HT1080 (cell line): ENCODE measurements around the gene MAML2. TPM values are rescaled to one million over a fixed set of nuclear protein-coding genes. Genes with fewer than 3 reads are reported as not detected.

ENCODE experiments used
- DNase-seq: peaks from one replicate; pipeline ENCODE4 v3.0.0-alpha.2; 2015; ENCODE audit warnings: low read depth
- total RNA-seq: library from RNA; depleted of rRNA; stranded (reverse); fragments of >200 nt; shearing (Covaris generic); gene quantifications from 2 replicates; pipeline ENCODE4 v1.2.3, GENCODE V29; 2014

MAML2 gene
- total RNA-seq, 1 experiment from 2014 or later: 7.2 TPM

DNA sequence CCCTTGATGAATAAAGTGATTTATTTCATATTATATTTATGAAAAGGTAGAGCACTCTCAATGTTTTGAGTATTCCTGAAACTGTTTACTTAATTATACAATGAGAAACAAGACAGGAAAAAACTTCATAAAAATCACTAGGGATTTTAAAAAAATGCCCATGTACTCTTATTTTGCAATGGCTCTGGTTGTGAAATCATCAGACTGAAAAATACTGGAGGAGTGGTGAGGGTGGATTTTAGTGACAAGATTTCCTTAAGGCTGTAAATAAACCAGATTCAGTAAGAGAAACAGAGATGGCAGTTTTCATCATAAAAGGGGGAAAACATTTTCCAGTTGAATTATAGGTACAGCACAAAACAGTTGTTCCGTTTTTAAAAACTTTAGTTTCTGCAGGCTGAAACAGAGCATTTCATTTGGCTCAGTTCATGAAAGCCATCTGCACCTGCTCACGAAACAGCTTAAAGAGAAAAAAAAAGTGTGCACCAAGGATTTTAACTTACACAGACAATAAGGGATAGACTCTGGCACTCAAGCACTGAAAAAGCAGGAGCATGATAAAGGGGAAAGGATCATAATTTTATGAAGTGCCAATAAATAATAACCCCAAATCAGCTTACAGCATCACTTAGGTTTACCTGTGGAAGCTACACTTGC, 100.7 kb downstream of the MAML2 start:
- no peak for DNase-seq

DNA sequence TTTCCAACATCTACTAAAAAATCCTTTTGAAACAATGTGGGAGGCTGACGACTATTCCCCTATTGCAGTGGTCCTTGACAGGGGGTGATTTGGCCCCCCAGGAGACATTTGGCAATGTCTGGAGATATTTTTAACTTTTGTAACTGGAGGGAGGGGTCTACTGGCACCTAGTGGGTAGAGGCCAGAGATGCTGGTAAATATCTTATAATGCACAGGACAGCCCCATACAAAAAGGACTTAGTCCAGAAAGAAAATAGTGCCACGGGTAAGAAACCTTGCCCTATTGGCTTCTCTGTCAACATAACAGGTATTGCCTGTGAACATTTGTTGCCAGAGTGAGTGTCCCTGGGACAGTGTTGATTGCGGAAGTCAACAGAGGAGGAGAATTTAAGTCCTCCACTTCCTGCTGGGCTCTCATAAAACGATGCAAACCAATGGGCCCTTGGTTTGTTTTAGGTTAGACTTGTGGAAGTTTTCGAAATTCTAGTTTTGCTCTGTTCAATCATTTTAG, 101.6 kb downstream of the MAML2 start:
- DNase-seq: no peak

DNA sequence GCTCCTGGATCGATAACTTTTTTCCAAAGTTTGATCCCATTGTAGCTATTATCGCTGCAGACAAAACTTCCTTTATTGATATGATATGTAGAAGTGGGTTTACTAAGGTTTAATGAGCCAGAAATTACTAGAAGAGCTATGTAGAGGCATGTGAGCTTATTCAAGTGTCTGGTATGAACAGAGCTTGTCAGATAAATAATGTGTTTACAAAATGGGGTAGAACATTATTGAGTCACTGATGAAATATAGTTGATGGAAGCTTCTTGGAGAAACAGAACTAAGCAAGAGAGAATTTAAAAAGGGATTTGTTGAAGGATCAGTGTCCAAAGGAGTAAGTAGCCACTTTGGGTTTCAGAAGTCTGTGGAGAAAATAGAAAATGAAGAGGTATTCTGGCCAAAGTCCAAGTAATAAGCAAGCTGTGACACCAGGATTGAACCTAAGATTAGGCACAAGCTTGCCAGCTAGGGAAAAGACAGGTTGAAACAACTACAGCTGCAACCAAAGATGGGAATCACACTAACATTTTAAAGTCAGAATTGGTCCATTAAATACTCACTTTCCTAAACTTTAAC, 104.3 kb downstream of the MAML2 start:
- no peak for DNase-seq

DNA sequence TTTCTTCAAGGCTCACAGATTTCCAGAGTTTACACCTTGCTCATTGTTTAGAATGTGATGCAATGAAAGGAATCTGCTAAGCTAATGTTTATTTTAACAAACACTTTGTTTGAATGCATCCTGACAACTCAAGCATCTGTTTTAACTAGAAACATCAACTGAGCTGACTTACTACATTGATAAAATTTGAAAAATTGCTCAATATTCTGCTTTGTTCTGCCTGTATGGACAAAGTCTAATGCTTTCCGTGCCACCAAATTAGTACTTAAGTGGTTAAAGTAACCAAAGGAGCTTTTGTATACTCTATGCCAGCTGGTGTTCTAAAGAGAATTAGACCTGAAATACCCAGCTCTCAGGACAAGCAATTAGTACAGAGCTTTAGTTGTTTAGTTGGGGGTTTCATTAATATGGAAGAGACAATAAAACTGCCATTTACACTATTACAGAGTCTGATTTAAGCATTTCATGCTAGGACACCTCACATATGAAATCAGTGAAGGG, 105.2 kb downstream of the MAML2 start:
- DNase-seq: no peak

DNA sequence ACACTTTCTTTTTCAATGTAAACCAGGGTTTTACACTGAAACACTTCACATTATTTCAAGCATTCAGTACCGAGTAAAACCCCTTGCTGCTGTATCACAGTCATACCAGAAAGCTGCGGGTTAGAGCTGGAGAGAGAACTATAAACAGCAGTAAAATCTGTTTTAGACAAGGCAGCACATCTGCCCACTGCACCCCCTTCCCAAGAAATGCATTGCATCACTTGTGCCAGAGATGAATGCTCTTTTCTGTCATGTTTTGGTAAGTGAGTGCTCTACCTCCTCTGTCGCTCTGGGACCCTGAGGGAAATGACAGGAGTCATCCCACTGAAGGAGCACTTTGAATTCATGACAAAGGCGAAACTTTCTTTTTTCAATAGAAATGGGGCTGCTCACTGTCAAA, 107.2 kb downstream of the MAML2 start:
- no peak for DNase-seq

DNA sequence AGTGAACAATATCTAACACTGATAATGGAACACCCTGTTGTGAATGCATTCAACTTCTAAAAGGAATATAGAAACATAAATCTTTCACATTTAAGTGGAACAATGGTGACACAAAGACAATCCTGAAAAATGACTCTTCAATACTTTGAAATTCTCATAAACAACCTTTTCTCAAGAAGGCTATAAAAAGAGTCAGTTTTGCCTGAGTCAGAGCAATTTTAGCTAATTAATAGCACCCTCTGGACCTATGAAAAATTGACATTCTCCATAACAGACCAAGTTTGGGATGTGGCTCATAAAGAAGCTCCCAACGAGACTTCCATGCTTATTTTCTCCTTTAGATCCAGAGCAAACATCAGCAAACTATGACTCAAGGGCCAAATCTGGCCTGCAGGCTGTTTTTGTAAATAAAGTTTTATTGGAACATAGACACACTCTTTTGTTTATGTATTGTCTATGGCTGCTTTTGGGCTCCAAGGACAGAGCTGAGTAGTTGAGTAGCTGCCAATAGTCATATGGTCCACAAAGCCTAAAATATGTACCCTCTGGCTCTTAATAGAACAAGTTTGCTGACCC, 108.0 kb downstream of the MAML2 start:
- no peak for DNase-seq

DNA sequence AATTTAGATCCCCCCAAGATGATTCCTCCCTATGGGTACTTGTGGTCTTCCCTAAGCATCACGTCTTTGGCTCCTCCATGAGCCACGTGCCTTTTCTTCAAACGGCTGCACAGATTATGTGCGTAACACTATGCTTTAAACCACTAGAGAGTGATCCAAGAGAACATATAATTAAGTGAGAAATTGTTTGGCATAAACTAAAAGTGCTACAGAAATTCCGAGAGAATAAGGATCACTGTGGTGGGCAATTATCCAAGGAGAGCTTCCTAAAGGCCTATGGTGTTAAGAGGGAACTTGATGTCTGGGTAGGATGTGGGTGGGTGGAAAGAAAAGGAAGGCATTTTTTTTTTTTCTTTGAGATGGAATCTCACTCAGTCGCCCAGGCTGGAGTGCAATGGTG, 110.9 kb downstream of the MAML2 start:
- no peak for DNase-seq

DNA sequence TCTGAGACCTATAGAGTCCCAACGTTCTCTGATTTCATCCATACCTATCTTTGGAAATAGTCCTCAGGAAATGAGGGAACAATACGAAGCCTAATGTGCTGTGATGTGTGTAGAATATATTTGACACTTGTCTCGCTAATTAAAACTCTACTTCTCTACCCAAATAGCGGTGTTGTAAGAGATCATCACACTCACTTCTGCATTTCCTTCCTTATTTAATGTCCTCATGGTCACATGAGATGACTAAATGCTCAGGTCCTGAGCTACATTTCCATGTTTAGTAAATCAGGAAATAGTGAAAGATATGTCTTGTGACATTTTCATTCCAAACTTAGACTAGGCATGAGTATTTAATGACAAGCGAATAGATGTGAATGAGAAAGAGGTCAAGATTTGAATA, 112.3 kb downstream of the MAML2 start:
- DNase-seq: no peak

DNA sequence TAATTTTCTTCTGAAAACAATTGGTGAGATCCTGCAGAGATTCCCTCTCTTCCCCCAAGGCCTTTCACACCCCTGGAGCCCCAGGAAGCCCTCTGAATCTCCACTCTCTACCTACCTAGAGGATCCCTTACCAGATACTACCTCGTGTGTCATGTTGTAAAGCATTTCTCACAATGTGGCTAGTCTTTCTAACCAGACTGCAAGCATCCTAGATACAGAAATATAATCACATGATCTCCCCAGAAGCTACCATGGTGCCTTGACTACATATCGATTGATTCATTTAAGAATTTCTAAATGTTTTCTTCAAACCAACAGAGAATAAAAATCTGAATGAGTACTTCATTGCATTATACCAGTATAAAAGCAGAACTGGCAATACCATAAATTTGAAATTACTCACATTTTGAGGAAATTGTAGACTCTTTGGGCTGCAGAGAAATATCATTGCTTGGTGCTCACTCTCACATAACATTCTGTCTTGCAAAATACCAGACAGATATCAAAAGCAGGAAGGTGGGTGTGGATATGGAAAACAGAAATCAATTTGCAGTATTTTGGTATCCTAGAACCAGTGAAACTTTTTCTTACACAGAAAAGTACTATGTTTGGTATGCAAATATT, 113.5 kb downstream of the MAML2 start:
- peak; percentile 14 for DNase-seq

DNA sequence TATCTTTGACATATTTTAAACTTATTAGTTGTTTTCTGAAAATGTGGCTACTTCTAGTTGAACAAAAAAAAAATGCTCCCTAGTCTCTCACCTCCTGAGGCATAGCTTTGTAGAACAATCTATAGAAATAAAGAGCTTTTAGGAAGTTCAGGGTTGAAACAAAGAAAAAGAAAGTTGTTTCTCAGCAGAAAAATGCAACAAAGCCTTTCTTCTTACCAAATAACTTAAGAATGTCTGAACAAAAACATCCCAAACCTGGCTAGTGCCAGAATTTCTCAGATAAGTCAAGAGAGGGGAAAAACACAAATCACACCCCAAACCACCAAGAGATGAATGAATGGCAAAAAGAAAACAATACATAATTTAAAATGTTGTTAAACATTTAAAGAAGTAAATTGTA, 114.1 kb downstream of the MAML2 start:
- no peak for DNase-seq

DNA sequence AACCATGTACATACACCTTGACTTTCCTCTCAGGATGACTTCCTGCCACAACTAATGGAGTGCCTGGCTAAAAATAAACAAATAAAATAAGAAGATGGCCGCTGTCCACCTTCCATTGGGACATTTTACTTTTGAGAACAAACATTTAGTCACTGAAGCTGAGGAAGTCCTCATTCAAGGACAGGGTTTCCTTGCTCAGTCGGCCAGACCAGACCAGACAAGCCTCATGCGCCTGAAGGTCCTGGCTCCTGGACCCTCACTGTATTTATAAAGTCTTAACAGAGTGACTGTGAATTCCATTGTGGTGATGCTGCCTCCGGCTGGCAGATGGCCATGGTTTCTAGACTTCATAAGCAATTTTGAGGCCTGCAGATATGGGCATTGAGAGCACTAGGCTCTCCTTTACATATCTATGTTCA, 114.5 kb downstream of the MAML2 start:
- peak; percentile 93 for DNase-seq

DNA sequence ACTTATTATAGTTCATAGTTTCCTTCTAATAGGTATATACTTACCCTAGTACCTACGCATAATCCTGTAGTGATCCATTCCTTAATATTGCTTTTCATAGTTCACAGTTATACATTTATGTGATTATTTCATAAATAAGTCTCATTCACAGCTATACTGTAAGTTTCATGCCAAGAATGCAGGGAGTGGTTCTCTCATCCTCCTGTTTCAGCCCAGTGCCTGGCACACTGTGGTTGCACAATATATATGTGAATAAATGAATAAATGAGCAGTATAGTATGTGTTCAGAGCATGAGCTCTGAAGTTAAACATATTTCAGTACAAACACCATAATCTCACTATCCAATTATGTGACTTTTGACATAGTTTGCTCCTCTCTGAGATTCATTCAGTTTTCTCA, 115.8 kb downstream of the MAML2 start:
- no peak for DNase-seq

DNA sequence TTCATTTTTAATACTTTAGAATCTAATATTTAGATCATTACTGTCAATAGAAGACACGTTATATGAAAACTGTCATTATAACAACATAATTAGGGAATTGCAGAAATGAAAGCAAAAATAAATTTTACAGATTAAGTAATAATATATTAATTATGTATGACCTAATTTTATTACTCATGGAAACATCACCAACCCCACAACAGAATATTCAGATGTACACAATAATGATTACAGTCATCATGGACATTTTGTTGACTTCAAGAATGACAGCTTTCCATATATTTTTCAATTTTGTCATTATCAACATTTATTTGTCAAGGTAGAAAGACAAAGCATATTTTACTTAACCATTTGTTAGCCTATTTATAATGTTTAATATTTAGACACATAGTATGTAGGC, 119.9 kb downstream of the MAML2 start:
- DNase-seq: no peak

DNA sequence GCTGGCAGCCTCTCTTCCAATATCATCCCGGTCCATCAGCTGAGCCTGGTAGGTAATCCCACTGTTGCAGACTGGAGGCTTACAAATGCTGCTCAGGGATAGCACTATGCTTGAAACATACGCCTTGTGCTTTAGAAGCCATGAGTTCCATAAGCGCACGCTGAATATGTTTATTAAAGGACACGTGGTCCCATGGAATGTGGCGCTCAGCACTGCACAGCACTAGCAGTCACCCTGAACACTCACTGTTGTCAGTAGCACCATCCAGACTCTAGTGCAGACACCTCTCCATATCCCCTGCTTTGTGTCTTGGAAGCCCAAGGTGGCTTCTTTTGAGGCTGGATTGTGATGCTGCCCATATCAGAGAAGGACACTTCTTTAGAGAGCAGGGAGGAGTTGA, 120.9 kb downstream of the MAML2 start:
- no peak for DNase-seq

DNA sequence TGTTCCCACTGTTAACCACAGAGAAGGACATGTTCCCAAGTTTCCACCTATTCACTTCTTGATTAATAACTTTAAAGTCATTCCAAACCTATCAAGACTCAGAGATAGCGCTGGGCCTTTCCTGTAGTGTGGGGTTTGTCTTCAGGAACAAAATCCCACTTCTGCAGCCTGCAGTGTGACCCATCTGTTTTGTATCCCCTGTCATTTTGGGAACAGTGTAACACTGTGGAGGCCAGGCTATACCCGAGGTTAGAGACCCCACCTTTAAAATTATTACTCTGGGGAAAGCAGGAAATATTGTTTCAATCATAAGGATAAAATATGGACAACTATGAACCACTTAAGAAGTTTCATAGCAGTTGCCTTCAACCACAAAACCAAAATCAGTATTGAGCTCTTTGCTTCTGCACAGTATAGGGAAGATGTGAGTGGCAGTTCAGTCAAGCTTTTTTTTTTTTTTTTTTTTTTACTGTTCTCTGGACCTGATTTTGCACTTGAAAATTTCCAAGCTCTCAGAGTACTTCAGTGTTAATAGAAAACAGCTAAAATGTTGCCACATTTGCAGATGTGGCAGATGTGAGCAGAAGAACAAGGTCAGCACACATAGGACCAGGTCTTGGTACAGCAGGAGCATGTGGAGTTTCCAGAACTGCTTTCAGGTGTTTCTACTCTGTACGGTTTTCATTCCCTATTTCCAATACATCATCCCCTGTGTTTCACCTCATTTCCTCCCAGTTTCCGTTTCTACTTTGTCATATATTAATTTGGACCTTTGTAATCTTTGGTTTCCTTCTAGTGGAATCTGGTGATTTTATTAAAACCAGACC, 121.5 kb downstream of the MAML2 start:
- DNase-seq: no peak

DNA sequence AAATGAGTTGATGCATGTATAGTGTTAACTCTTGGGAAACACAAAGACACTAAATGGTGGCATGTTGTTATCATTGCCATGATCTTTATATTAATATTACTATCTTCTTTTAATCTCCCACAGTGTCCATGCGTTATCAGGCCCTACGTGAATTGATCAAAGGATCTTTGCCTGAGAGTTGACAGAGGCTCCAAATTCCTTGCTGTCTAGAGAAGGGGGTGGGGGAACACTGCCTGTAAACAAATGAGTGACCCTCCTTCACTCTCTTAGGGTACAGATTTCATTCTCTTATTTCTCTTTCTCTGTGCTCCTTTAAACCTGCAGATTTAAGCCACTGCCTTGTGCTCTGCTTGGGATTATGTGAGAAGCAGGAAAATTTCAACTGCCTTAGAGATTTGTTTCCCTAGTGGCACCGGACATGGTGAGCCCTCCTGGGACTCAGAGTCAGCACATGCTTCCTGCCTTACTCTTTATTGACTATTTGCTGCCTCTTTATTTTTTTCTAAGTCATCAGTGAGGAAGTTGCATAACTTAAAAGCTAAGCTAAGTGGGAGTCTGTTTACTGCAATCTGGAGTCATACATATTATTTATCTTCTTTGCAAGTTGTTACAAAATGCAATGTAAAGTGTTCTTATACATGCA, 122.9 kb downstream of the MAML2 start:
- peak; percentile 51 for DNase-seq

DNA sequence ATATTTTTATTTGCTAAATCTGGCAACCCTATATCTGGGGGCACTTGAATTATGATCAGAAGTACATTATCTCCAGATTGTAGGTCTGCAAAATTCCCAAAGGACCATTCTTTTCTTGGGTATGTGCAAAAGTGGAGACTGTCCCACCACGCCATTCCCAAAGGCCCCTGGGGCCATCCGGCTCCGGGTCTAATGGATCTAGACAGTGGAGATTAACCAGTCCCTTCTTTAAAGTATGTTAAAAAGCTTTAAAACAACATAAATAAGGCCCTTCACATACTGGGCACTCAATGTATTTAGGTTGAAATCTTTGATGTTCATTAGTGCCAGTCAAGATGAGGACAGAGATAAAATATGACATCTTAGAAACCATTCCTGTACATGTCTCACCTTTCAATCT, 124.1 kb downstream of the MAML2 start:
- DNase-seq: no peak

DNA sequence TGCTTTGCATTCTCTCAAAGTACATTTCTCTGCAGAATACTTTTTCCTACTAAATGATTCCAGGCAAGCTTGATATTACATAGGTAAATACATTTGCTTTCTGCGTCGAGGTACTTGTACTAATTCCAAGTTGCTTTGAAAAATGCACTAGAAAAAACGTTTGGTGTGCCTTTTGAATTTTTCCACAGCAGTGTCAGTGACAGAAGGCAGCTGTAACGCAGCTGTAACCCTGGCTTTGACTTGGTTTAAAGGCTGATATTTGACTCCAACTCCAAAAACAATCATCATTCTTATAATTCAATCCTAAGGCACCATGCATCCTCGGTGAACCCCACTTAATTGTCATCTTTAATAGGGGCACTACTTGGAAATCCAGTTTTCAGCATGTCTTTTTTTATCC, 125.0 kb downstream of the MAML2 start:
- DNase-seq: no peak

DNA sequence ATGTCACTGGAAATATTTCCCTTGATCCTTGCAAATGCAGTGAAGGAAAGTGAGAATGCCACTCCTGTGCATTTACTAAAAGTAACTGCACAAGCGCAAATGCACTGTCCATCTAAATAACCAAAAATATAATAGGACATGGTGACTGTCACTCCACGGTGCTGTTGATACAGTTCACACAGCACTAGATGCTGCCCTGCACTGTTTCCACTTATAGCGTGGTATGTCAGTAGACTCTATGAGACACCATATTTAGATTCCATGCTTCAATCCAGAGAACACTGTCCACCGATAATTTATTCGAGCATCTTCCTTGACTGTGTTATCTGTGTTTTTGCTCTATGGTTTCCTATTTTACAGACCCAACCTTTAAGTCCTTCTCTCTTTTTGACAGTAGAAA, 125.8 kb downstream of the MAML2 start:
- DNase-seq: no peak

DNA sequence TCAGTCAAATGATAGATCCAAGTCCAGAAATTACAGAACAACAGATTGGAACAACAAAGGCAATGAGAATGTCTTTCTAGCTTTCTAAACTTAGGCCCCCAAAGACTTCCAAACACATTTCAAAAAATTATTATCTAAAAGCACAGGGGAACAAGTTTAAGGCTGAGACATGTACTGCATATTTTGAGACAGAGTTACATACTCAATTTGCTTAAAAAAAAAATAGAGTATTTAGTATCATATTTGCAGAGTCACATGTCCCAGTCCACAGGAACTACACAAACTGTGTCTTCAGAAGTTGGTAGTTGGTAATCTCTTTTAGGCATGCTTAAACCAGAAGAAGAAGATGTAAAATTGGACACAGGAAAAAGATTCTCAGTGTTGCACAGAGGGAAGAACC, 127.2 kb downstream of the MAML2 start:
- no peak for DNase-seq
